OCI-LY1 (cell line): ENCODE data around the gene RANBP3L.

Experiments
- EZH2 ChIP-seq: fragments of 200-600 bp; sonication (generic), shearing (Covaris generic); IDR thresholded peaks from 2 replicates; pipeline ENCODE4 v1.8.0; 2017; ENCODE audit warnings: borderline replicate concordance, mixed run types, mild to moderate bottlenecking, antibody characterized with exemption, low read length, moderate library complexity, mixed read lengths
- TF ChIP-seq, protein P1 (sequence below): fragments of 200-600 bp; sonication (generic), shearing (Covaris generic); IDR thresholded peaks from 2 replicates; pipeline ENCODE4 v1.5.1; 2017; ENCODE audit warnings: mild to moderate bottlenecking, antibody characterized with exemption, low read length, moderate library complexity, mixed read lengths

DNA sequence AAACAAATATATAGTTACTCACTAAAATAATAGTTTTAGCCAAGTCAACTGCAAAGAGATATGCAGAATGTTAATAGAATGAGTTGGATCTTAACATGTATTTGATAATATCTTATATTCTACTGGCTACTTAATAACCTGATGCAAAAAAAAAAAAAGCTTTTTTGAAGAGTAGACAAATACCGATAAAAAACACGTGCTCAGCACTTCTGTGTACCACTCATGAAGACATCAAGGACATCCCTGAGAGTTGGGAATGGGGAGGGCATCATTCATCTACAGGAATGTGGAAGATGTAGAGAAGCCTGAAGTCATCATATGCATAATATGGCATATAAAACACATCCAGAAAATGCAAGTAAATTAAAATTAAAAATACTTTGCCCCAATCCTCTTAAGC lies 43.2 kb upstream of the RANBP3L start:
- TF ChIP-seq, protein P1, sequence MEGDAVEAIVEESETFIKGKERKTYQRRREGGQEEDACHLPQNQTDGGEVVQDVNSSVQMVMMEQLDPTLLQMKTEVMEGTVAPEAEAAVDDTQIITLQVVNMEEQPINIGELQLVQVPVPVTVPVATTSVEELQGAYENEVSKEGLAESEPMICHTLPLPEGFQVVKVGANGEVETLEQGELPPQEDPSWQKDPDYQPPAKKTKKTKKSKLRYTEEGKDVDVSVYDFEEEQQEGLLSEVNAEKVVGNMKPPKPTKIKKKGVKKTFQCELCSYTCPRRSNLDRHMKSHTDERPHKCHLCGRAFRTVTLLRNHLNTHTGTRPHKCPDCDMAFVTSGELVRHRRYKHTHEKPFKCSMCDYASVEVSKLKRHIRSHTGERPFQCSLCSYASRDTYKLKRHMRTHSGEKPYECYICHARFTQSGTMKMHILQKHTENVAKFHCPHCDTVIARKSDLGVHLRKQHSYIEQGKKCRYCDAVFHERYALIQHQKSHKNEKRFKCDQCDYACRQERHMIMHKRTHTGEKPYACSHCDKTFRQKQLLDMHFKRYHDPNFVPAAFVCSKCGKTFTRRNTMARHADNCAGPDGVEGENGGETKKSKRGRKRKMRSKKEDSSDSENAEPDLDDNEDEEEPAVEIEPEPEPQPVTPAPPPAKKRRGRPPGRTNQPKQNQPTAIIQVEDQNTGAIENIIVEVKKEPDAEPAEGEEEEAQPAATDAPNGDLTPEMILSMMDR, result no peak
- no peak for TF ChIP-seq EZH2
